Neural cell (in vitro differentiated cells): Measurements from ENCODE around the gene PPM1L.

Experiments
- POLR2AphosphoS5 ChIP-seq: IDR thresholded peaks from 2 replicates; pipeline ENCODE4 v1.6.1; 2012
- REST ChIP-seq: IDR thresholded peaks from 2 replicates; pipeline ENCODE4 v1.6.1; 2012; ENCODE audit warnings: borderline replicate concordance
- SMC3 ChIP-seq: fragments of 450-650 bp; conservative IDR thresholded peaks from 2 replicates; pipeline ENCODE4 v1.6.1; 2014; ENCODE audit warnings: antibody characterized with exemption, mild to moderate bottlenecking, moderate library complexity; ENCODE audit not compliant: poor library complexity
- TAF1 ChIP-seq: IDR thresholded peaks from 2 replicates; pipeline ENCODE4 v1.6.1; 2012; ENCODE audit warnings: low read depth
- TF ChIP-seq, protein P1 (sequence below): fragments of 450-650 bp; IDR thresholded peaks from 2 replicates; pipeline ENCODE4 v1.5.1; 2014; ENCODE audit warnings: antibody characterized with exemption, mild to moderate bottlenecking, moderate library complexity; ENCODE audit not compliant: poor library complexity, severe bottlenecking

DNA sequence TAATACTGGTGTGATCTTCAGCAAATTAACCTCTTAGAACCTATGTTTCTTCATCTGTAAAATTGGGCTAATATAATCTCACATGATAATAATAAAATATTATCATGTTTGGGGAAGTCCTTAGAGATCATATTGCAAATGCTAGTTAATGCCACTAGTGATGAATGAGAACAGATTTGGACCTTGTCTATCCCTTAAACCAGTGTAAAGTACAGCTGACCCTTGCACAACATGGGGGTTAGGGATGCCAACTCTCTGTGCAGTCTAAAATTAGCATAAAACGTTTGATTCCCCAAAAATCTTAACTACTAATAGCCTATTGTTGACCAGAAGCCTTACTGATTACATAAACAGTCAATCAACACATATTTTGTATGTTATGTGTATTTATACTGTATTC is 207.9 kb downstream of the PPM1L start:
- TF ChIP-seq, protein P1, sequence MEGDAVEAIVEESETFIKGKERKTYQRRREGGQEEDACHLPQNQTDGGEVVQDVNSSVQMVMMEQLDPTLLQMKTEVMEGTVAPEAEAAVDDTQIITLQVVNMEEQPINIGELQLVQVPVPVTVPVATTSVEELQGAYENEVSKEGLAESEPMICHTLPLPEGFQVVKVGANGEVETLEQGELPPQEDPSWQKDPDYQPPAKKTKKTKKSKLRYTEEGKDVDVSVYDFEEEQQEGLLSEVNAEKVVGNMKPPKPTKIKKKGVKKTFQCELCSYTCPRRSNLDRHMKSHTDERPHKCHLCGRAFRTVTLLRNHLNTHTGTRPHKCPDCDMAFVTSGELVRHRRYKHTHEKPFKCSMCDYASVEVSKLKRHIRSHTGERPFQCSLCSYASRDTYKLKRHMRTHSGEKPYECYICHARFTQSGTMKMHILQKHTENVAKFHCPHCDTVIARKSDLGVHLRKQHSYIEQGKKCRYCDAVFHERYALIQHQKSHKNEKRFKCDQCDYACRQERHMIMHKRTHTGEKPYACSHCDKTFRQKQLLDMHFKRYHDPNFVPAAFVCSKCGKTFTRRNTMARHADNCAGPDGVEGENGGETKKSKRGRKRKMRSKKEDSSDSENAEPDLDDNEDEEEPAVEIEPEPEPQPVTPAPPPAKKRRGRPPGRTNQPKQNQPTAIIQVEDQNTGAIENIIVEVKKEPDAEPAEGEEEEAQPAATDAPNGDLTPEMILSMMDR, result no peak
- TF ChIP-seq POLR2AphosphoS5 (no peak), TAF1 (no peak), SMC3 (no peak), REST (no peak)
